HG03558 (cell line): Measurements from ENCODE around the gene THBS2.

Source experiments
- ATAC-seq: cut with Tn5 transposase; IDR thresholded peaks from one replicate; pipeline ENCODE4 v1.9.1; 2021; ENCODE audit warnings: moderate number of reproducible peaks; ENCODE audit not compliant: unreplicated experiment; ENCODE audit errors: extremely low read depth

Gene THBS2

GRCh38 chr6:169170583-169170955 is 83.1 kb downstream of the THBS2 start:
- no peak for ATAC-seq

GRCh38 chr6:169169941-169170582 is 83.6 kb downstream of the THBS2 start:
- no peak for ATAC-seq

GRCh38 chr6:169169375-169169774 is 84.3 kb downstream of the THBS2 start:
- ATAC-seq = no peak

- ATAC-seq = no peak
Observed at GRCh38 chr6:169168706-169169105, 84.9 kb downstream of the THBS2 start.

GRCh38 chr6:169168302-169168630 is 85.4 kb downstream of the THBS2 start:
- ATAC-seq = no peak

- ATAC-seq = no peak
Observed at GRCh38 chr6:169167581-169168301, 85.9 kb downstream of the THBS2 start.

- ATAC-seq = no peak
Observed at GRCh38 chr6:169166896-169167580, 86.6 kb downstream of the THBS2 start.
